Activated CD4-positive, alpha-beta T cell treated with anti-CD3 and anti-CD28 coated beads, Interleukin-2, amount 50 U/mL, for 48 hours (primary cell): Measurements from ENCODE around the gene TUBA8.
"Not testable (repeated sequence)": the region's sequence is repeated elsewhere in the genome, so short reads cannot be mapped to it uniquely, and the experiment has no call there.

Experiments
- DNase-seq, 2 experiments: peaks; one replicate each; pipeline ENCODE4 v3.0.0-alpha.2; 2020

The TUBA8 gene

GRCh38 chr22:18110194-18110953 is at the start of gene TUBA8:
TUBA8 (plus strand) TSS chr22:18110809; CDS start chr22:18110866, 57 bp downstream.
- DNase-seq: peak; percentile 53 to 60

GRCh38 chr22:18062421-18062820 is 48.2 kb upstream of the TUBA8 start:
- no peak for DNase-seq

GRCh38 chr22:18063306-18063705 is 47.3 kb upstream of the TUBA8 start:
- no peak for DNase-seq

- DNase-seq: not testable (repeated sequence)
Observed at GRCh38 chr22:18063715-18064114, 46.9 kb upstream of the TUBA8 start.

GRCh38 chr22:18064636-18065035 is 46.0 kb upstream of the TUBA8 start:
- DNase-seq: no peak

GRCh38 chr22:18065256-18065655 is 45.4 kb upstream of the TUBA8 start:
- no peak for DNase-seq

GRCh38 chr22:18066181-18066859 is 44.3 kb upstream of the TUBA8 start:
- no peak for DNase-seq

- DNase-seq: no peak
Observed at GRCh38 chr22:18067121-18067520, 43.5 kb upstream of the TUBA8 start.

- DNase-seq: no peak
Observed at GRCh38 chr22:18067548-18068341, 42.9 kb upstream of the TUBA8 start.

GRCh38 chr22:18068381-18068988 is 42.1 kb upstream of the TUBA8 start:
- no peak for DNase-seq

- no peak for DNase-seq
Observed at GRCh38 chr22:18069041-18069440, 41.6 kb upstream of the TUBA8 start.

- DNase-seq: no peak
Observed at GRCh38 chr22:18070041-18070440, 40.6 kb upstream of the TUBA8 start.

- DNase-seq: peak in 1 of 2 experiments; percentile 28
Observed at GRCh38 chr22:18070556-18071306, 39.9 kb upstream of the TUBA8 start.

- not testable (repeated sequence) for DNase-seq
Observed at GRCh38 chr22:18071307-18071967, 39.2 kb upstream of the TUBA8 start.

GRCh38 chr22:18071968-18072310 is 38.7 kb upstream of the TUBA8 start:
- DNase-seq: no peak

GRCh38 chr22:18073467-18073866 is 37.1 kb upstream of the TUBA8 start:
- DNase-seq: no peak

- DNase-seq: not testable (repeated sequence)
Observed at GRCh38 chr22:18073927-18074326, 36.7 kb upstream of the TUBA8 start.

- DNase-seq: no peak
Observed at GRCh38 chr22:18075101-18075719, 35.4 kb upstream of the TUBA8 start.

- peak in 1 of 2 experiments; percentile 24 for DNase-seq
Observed at GRCh38 chr22:18075720-18076497, 34.7 kb upstream of the TUBA8 start.

GRCh38 chr22:18077087-18077638 is 33.4 kb upstream of the TUBA8 start:
- no peak for DNase-seq
